Fibroblast of lung (primary cell): ENCODE results near the gene CAPN15.

Source experiments
- EZH2 ChIP-seq: IDR thresholded peaks from 2 replicates; pipeline ENCODE4 v1.5.1; 2012; ENCODE audit warnings: low read length, control low read depth, mild to moderate bottlenecking; ENCODE audit errors: missing control alignments
- TF ChIP-seq, protein P1 (sequence below), 2 donors: IDR thresholded peaks in 1 of 2; conservative IDR thresholded peaks in 1 of 2; 1 replicate in 1 of 2; 2 replicates in 1 of 2; pipeline ENCODE4 v1.5.1; 2011 to 2012; ENCODE audit warnings: low read length in 2 of 2, control low read depth in 1 of 2, inconsistent platforms in 1 of 2, low read depth in 1 of 2, mild to moderate bottlenecking in 1 of 2

DNA sequence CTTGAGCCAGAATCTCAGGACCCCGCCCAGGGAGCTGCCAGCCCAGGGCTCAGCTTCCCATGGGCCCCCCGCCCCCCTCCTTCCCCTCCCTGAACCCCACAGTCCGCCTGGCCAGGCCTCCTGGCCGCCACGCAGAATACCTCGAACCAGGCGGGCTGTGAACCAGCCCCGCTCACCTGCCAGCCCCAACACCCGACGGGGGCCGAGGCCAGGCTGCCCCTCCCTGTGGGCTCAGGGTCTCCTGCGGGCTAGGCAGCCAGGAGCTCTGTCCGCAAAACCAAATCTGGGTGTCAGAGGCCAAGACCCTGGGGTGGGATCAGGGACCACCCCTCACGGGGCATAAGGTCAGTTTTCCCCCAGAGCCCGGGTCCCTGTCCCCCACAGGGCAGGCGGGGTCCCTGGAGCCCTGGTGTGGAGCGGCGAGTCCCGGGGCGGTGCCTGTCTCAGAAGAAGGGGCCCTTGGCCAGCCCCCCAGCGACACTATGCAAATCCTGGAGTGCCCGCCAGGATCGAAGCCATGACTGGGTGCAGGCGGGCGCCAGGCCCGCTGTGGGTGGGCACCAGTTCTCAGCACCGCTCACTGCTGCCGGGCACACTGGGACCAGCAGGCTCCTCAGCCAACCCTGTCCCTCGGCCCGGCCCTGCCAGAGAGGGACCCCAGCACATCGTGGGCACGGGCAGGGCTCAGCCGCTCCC is 26.2 kb downstream of the CAPN15 start:
- TF ChIP-seq, protein P1, sequence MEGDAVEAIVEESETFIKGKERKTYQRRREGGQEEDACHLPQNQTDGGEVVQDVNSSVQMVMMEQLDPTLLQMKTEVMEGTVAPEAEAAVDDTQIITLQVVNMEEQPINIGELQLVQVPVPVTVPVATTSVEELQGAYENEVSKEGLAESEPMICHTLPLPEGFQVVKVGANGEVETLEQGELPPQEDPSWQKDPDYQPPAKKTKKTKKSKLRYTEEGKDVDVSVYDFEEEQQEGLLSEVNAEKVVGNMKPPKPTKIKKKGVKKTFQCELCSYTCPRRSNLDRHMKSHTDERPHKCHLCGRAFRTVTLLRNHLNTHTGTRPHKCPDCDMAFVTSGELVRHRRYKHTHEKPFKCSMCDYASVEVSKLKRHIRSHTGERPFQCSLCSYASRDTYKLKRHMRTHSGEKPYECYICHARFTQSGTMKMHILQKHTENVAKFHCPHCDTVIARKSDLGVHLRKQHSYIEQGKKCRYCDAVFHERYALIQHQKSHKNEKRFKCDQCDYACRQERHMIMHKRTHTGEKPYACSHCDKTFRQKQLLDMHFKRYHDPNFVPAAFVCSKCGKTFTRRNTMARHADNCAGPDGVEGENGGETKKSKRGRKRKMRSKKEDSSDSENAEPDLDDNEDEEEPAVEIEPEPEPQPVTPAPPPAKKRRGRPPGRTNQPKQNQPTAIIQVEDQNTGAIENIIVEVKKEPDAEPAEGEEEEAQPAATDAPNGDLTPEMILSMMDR (conservative IDR thresholded peaks at IDR 0.05 in 1 of 2, IDR thresholded peaks at IDR 0.05 in 1 of 2; ENCODE audit: low read depth in 1 of 2, low read length in 2 of 2) = no peak
- no peak for TF ChIP-seq EZH2
